Erythroblast (primary cell): ENCODE results near the gene PCSK7.

Experiments used
- GATA1 ChIP-seq: IDR thresholded peaks from 2 replicates; pipeline ENCODE4 v1.6.1; 2011; ENCODE audit warnings: low read depth, mild to moderate bottlenecking, control low read depth, low read length, moderate library complexity
- POLR2A ChIP-seq: IDR thresholded peaks from 2 replicates; pipeline ENCODE4 v1.6.1; 2011; ENCODE audit warnings: mild to moderate bottlenecking, low read length

GRCh38 chr11:117159892-117160291, 72.0 kb downstream of the PCSK7 start:
- TF ChIP-seq POLR2A = no peak
- no peak for TF ChIP-seq GATA1
